ENCODE data around the gene DAPK2.
A peak's percentile ranks its signal among the peaks of the same experiment; 100 is the strongest.

The DAPK2 gene

DNA sequence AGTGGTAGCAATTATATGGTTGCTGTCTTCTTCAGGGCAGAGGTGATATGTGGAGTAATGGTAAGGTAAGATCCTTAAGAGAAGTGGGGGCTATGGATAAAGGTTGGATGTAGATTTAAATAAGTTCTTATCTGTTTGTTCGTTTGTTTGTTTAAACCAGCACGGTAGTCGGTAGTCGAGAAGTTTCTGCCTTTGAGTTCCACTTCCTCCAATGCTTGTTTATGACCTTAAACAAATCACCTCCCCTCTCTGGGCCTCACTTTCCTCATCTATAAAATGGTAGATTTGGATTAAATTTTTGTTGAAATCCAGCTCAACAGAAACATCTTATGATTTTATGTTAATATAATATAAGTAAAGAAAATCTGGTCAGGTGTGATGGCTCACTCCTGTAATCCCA, 11.8 kb downstream of the DAPK2 start:
- no peak overlapping the region for H3K27ac ChIP-seq (ENCODE audit: low read length)
- H3K4me2 ChIP-seq (ENCODE audit: low read length): 0 out of 2 replicates have a peak overlapping the region, but pooled peaks have one; percentile 3
- peaks cover 6% of the 10 kb centered on the region for H3K4me1 ChIP-seq (ENCODE audit: low read length)
- peaks cover 6% of the 10 kb centered on the region for H3K36me3 ChIP-seq (replicated peaks; ENCODE audit: low read depth, low read length)
- H3K9me3 ChIP-seq (ENCODE audit: insufficient read depth, low read length): no peaks in the 10 kb centered on the region
- no peaks in the 10 kb centered on the region for H3K79me2 ChIP-seq (ENCODE audit: low read length)
- TF ChIP-seq CTCF (IDR thresholded peaks at IDR 0.05; ENCODE audit: low read depth, low read length) (no peak), EZH2phosphoT487 (IDR thresholded peaks at IDR 0.05; ENCODE audit: low read depth) (no peak)
- H3K9ac ChIP-seq (ENCODE audit: low read length): no peak overlapping the region
- H4K20me1 ChIP-seq (ENCODE audit: insufficient read depth, low read length): no peaks in the 10 kb centered on the region
- H2AFZ ChIP-seq (ENCODE audit: low read depth, low read length): no peak overlapping the region
- no peak overlapping the region for H3K4me3 ChIP-seq (ENCODE audit: low read length)
- H3K27me3 ChIP-seq (ENCODE audit: low read depth, low read length): no peaks in the 10 kb centered on the region

GRCh38 chr15:64032329-64032728, 14.0 kb downstream of the DAPK2 start:
- Histone ChIP-seq H3K9ac (ENCODE audit: low read length) (no peak overlapping the region), H3K4me1 (ENCODE audit: low read length) (peaks cover 8% of the 10 kb centered on the region), H2AFZ (ENCODE audit: low read depth, low read length) (no peak overlapping the region), H3K4me3 (ENCODE audit: low read length) (no peak overlapping the region), H3K9me3 (ENCODE audit: insufficient read depth, low read length) (no peaks in the 10 kb centered on the region), H3K36me3 (replicated peaks; ENCODE audit: low read depth, low read length) (peaks cover 3% of the 10 kb centered on the region), H4K20me1 (ENCODE audit: insufficient read depth, low read length) (no peaks in the 10 kb centered on the region), H3K4me2 (ENCODE audit: low read length) (no peak overlapping the region), H3K27ac (ENCODE audit: low read length) (no peak overlapping the region), H3K79me2 (ENCODE audit: low read length) (no peaks in the 10 kb centered on the region), H3K27me3 (ENCODE audit: low read depth, low read length) (no peaks in the 10 kb centered on the region)
- TF ChIP-seq CTCF (IDR thresholded peaks at IDR 0.05; ENCODE audit: low read depth, low read length) (no peak), EZH2phosphoT487 (IDR thresholded peaks at IDR 0.05; ENCODE audit: low read depth) (no peak)

DNA sequence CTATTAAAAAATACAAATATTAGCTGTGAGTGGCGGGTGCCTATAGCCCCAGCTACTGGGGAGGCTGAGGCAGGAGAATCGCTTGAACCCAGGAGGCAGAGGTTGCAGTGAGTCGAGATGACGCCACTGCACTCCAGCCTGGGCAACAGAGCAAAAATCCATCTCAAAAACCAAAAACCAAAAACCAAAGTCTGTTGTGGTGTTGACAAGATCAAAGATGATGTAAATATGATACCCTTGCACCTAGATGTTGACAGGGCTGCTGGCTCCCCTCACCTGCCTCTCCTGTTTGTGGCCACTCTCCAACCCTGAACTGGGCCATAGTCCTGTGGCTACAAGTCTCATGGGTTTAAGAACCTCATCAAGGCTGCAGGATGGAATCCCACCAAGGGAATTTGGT, 16.2 kb downstream of the DAPK2 start:
- Histone ChIP-seq H3K27me3 (ENCODE audit: low read depth, low read length) (no peaks in the 10 kb centered on the region), H3K9me3 (ENCODE audit: insufficient read depth, low read length) (no peaks in the 10 kb centered on the region), H3K4me3 (ENCODE audit: low read length) (no peak overlapping the region), H3K27ac (ENCODE audit: low read length) (no peak overlapping the region), H3K4me1 (ENCODE audit: low read length) (peaks cover 8% of the 10 kb centered on the region), H3K4me2 (ENCODE audit: low read length) (no peak overlapping the region), H3K9ac (ENCODE audit: low read length) (no peak overlapping the region), H4K20me1 (ENCODE audit: insufficient read depth, low read length) (no peaks in the 10 kb centered on the region), H2AFZ (ENCODE audit: low read depth, low read length) (no peak overlapping the region), H3K36me3 (replicated peaks; ENCODE audit: low read depth, low read length) (peaks cover 3% of the 10 kb centered on the region), H3K79me2 (ENCODE audit: low read length) (no peaks in the 10 kb centered on the region)
- no peak for TF ChIP-seq CTCF (IDR thresholded peaks at IDR 0.05; ENCODE audit: low read depth, low read length)
- TF ChIP-seq EZH2phosphoT487 (IDR thresholded peaks at IDR 0.05; ENCODE audit: low read depth): no peak

GRCh38 chr15:64029633-64030032, 16.7 kb downstream of the DAPK2 start:
- H3K9ac ChIP-seq (ENCODE audit: low read length): no peak overlapping the region
- no peak for TF ChIP-seq CTCF (IDR thresholded peaks at IDR 0.05; ENCODE audit: low read depth, low read length)
- no peak for TF ChIP-seq EZH2phosphoT487 (IDR thresholded peaks at IDR 0.05; ENCODE audit: low read depth)
- no peak overlapping the region for H3K4me2 ChIP-seq (ENCODE audit: low read length)
- no peak overlapping the region for H2AFZ ChIP-seq (ENCODE audit: low read depth, low read length)
- peaks cover 7% of the 10 kb centered on the region for H3K4me1 ChIP-seq (ENCODE audit: low read length)
- no peak overlapping the region for H3K4me3 ChIP-seq (ENCODE audit: low read length)
- H3K27me3 ChIP-seq (ENCODE audit: low read depth, low read length): no peaks in the 10 kb centered on the region
- no peak overlapping the region for H3K27ac ChIP-seq (ENCODE audit: low read length)
- no peaks in the 10 kb centered on the region for H3K79me2 ChIP-seq (ENCODE audit: low read length)
- H3K9me3 ChIP-seq (ENCODE audit: insufficient read depth, low read length): no peaks in the 10 kb centered on the region
- peaks cover 3% of the 10 kb centered on the region for H3K36me3 ChIP-seq (replicated peaks; ENCODE audit: low read depth, low read length)
- H4K20me1 ChIP-seq (ENCODE audit: insufficient read depth, low read length): no peaks in the 10 kb centered on the region

Data from OCI-LY3 (cell line).